HL-60 (cell line): Measurements from ENCODE around the gene CAB39L.

ENCODE experiments used
- DNase-seq, 2 experiments: peaks; one replicate each; pipeline ENCODE4 v3.0.0-alpha.2; 2010 to 2020; ENCODE audit warnings: low read depth in 1 of 2, low spot score in 1 of 2
- H3K27ac ChIP-seq: fragments of 250-450 bp; sonication (Bioruptor Pico); replicated peaks from 2 replicates; pipeline ENCODE4 v1.5.1; 2020; ENCODE audit warnings: mild to moderate bottlenecking, moderate library complexity
- H3K27me3 ChIP-seq: fragments of 250-450 bp; sonication (Bioruptor Pico); 2 replicates; pipeline ENCODE4 v1.5.1; 2021; ENCODE audit warnings: mild to moderate bottlenecking, moderate library complexity; ENCODE audit not compliant: insufficient read depth, poor library complexity, severe bottlenecking
- H3K4me3 ChIP-seq: replicated peaks from 2 replicates; pipeline ENCODE4 v1.5.1; 2011; ENCODE audit warnings: mild to moderate bottlenecking, control low read depth, low read length; ENCODE audit not compliant: insufficient read depth
- CTCF ChIP-seq: IDR thresholded peaks from one replicate; pipeline ENCODE4 v1.5.1; 2011; ENCODE audit warnings: low read length, control low read depth, inconsistent platforms; ENCODE audit not compliant: insufficient read depth
- GABPA ChIP-seq: IDR thresholded peaks from 2 replicates; pipeline ENCODE4 v1.6.1; 2012; ENCODE audit warnings: low read depth
- POLR2AphosphoS5 ChIP-seq: IDR thresholded peaks from 2 replicates; pipeline ENCODE4 v1.6.1; 2012; ENCODE audit warnings: low read depth
- REST ChIP-seq: IDR thresholded peaks from 2 replicates; pipeline ENCODE4 v1.6.1; 2012; ENCODE audit warnings: low read depth; ENCODE audit not compliant: insufficient replicate concordance
- SPI1 ChIP-seq: IDR thresholded peaks from 2 replicates; pipeline ENCODE4 v1.6.1; 2012; ENCODE audit warnings: low read depth, mild to moderate bottlenecking, borderline replicate concordance

The CAB39L gene

GRCh38 chr13:49262634-49263033, 181.2 kb downstream of the CAB39L start:
- Histone ChIP-seq H3K27ac (no peak overlapping the region), H3K4me3 (no peak overlapping the region), H3K27me3 (no peaks in the 10 kb centered on the region)
- DNase-seq: no peak
- TF ChIP-seq CTCF (no peak), SPI1 (no peak), REST (no peak), POLR2AphosphoS5 (no peak), GABPA (no peak)

DNA sequence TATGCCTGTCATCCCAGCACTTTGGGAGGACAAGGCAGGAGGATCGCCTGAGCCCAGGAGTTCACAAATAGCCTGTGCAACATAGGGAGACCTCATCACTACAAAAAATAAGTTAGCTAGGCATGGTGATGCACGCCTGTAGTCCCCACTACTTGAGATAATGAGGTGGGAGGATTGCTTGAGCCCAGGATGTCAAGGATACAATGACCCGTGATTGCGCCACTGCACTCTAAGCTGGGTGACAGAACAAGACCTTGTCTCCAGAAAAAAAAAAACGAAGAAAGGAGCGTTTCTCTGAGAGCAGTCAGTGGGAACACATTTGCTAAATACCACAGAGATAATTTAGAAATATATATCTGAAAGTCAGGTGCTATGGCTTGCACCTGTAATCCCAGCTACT, 184.3 kb downstream of the CAB39L start:
- H3K27me3 ChIP-seq: no peaks in the 10 kb centered on the region
- no peak overlapping the region for H3K4me3 ChIP-seq
- DNase-seq: no peak
- H3K27ac ChIP-seq: no peak overlapping the region
- no peak for TF ChIP-seq REST
- TF ChIP-seq SPI1: no peak
- no peak for TF ChIP-seq POLR2AphosphoS5
- no peak for TF ChIP-seq GABPA
- TF ChIP-seq CTCF: no peak
